Measurements from ENCODE around the gene FST. TPM values are rescaled to one million over a fixed set of nuclear protein-coding genes. Genes with fewer than 3 reads are reported as not detected.

Gene FST
- total RNA-seq, 1 experiment from 2014 or later = not detected

GRCh38 chr5:53438486-53439472 lies 41.6 kb upstream of the FST start:
- intact Hi-C loops (cut with micrococcal nuclease; ENCODE audit: unreplicated experiment) = no loop called here

GRCh38 chr5:53442961-53443360 lies 37.5 kb upstream of the FST start:
- CTCF ChIA-PET = no interaction called here
- no peak overlapping the region for H3K4me3 ChIP-seq (ENCODE audit: low read depth, low read length, poor library complexity, severe bottlenecking)
- H3K27ac ChIP-seq (ENCODE audit: low read depth, low read length, poor library complexity, severe bottlenecking) = no peak overlapping the region
- H3K9me3 ChIP-seq (ENCODE audit: low read depth, low read length, poor library complexity, severe bottlenecking) = no peaks in the 10 kb centered on the region
- no peak for TF ChIP-seq EZH2 (IDR thresholded peaks at IDR 0.05; ENCODE audit: borderline replicate concordance, low read depth, low read length, poor library complexity, severe bottlenecking)
- no peak for TF ChIP-seq CTCF (conservative IDR thresholded peaks at IDR 0.05; ENCODE audit: low read depth, low read length)
- no peaks in the 10 kb centered on the region for H3K36me3 ChIP-seq (ENCODE audit: insufficient read depth, low read length, poor library complexity, severe bottlenecking)
- POLR2A ChIA-PET (ENCODE audit: low non-redundant PET) = no interaction called here
- intact Hi-C loops (cut with micrococcal nuclease; ENCODE audit: unreplicated experiment) = no loop called here
- H3K4me1 ChIP-seq (ENCODE audit: insufficient read depth, low read length, poor library complexity, severe bottlenecking) = no peaks in the 10 kb centered on the region
- no TSS peak for BruUV-seq (replicated peaks)
- H3K27me3 ChIP-seq (replicated peaks; ENCODE audit: insufficient read depth, low read depth, low read length, poor library complexity) = no peaks in the 10 kb centered on the region
- no peak for DNase-seq (ENCODE audit: low spot score)

More at GRCh38 chr5:53438486-53439472, 41.6 kb upstream of the FST start:
- Histone ChIP-seq H3K27ac (ENCODE audit: low read depth, low read length, poor library complexity, severe bottlenecking) (no peak overlapping the region), H3K36me3 (ENCODE audit: insufficient read depth, low read length, poor library complexity, severe bottlenecking) (no peaks in the 10 kb centered on the region), H3K4me3 (ENCODE audit: low read depth, low read length, poor library complexity, severe bottlenecking) (no peak overlapping the region), H3K9me3 (ENCODE audit: low read depth, low read length, poor library complexity, severe bottlenecking) (no peaks in the 10 kb centered on the region), H3K27me3 (replicated peaks; ENCODE audit: insufficient read depth, low read depth, low read length, poor library complexity) (no peaks in the 10 kb centered on the region), H3K4me1 (ENCODE audit: insufficient read depth, low read length, poor library complexity, severe bottlenecking) (no peaks in the 10 kb centered on the region)
- ChIA-PET POLR2A (ENCODE audit: low non-redundant PET) (no interaction called here), CTCF (interaction anchor here (0.7 kb wide), 1 partner anchor 10 kb away, joined by 5 read pairs; no protein-coding TSS in a partner anchor)
- DNase-seq (ENCODE audit: low spot score) = no peak
- no TSS peak for BruUV-seq (replicated peaks)
- TF ChIP-seq CTCF (conservative IDR thresholded peaks at IDR 0.05; ENCODE audit: low read depth, low read length) = no peak
- no peak for TF ChIP-seq EZH2 (IDR thresholded peaks at IDR 0.05; ENCODE audit: borderline replicate concordance, low read depth, low read length, poor library complexity, severe bottlenecking)

GRCh38 chr5:53445569-53445968 lies 34.9 kb upstream of the FST start:
- Histone ChIP-seq H3K4me1 (ENCODE audit: insufficient read depth, low read length, poor library complexity, severe bottlenecking) (no peaks in the 10 kb centered on the region), H3K36me3 (ENCODE audit: insufficient read depth, low read length, poor library complexity, severe bottlenecking) (no peaks in the 10 kb centered on the region), H3K27ac (ENCODE audit: low read depth, low read length, poor library complexity, severe bottlenecking) (no peak overlapping the region), H3K9me3 (ENCODE audit: low read depth, low read length, poor library complexity, severe bottlenecking) (no peaks in the 10 kb centered on the region), H3K27me3 (replicated peaks; ENCODE audit: insufficient read depth, low read depth, low read length, poor library complexity) (no peaks in the 10 kb centered on the region), H3K4me3 (ENCODE audit: low read depth, low read length, poor library complexity, severe bottlenecking) (no peak overlapping the region)
- ChIA-PET POLR2A (ENCODE audit: low non-redundant PET) (no interaction called here), CTCF (no interaction called here)
- intact Hi-C loops (cut with micrococcal nuclease; ENCODE audit: unreplicated experiment) = no loop called here
- no TSS peak for BruUV-seq (replicated peaks)
- DNase-seq (ENCODE audit: low spot score) = no peak
- TF ChIP-seq EZH2 (IDR thresholded peaks at IDR 0.05; ENCODE audit: borderline replicate concordance, low read depth, low read length, poor library complexity, severe bottlenecking) (no peak), CTCF (conservative IDR thresholded peaks at IDR 0.05; ENCODE audit: low read depth, low read length) (no peak)

All from A673 (cell line).